NOMO-1 (cell line): ENCODE data around the gene ATP4B.

Source experiments
- DNase-seq, 2 experiments: peaks; one replicate each; lab custom pipeline; 2025; ENCODE audit not compliant: unreplicated experiment in 2 of 2; lab: John Stamatoyannopoulos, UW

The ATP4B gene

DNA sequence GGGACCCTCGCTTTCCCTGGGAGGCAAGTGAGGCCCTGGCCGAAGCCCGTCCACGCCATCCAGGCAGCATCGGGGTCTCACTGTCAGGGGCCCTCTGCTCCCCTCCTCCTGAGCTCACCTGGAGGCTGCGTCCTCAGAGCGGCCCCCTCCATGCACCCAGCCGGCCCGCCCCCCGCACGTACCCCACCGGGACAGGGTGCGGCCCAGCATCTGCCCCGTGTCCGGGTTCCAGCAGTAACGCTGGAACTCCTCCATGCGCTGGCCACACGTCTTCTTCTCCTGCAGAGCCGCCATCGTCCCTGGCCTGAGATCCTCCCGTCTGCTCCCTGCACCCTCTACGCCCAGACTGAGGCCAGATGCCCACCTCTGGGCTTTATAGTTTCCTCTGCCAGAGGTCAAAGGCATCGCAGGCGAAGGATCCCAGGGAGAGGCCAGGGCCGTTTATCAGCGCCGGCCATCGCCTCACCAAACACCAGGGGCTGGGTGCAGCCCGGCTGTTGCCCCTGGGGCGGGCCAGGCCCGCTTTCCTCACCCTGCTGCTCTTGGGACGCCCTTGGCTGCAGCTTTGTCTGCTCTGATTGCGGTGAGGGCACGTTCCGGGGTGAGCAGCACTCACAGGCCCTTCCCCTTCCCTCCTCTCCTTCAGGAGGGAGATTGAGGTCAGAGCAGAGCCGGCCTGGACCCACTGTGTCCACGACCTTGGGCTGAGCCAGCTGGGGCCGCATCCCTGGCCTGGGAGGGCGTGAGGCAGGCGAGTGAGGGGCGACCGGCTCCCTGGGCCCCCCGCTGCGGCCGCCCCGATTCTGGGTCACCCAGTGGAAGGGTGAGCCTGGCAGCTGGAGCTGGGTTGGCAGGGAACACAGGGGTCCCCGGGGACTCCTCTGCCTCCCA lies at the start of gene ATP4B:
TSS of gene ATP4B (minus strand) at position 348 of the 891 bp plus-strand sequence. CDS start at position 294, 54 bp downstream.
- DNase-seq = no peak

DNA sequence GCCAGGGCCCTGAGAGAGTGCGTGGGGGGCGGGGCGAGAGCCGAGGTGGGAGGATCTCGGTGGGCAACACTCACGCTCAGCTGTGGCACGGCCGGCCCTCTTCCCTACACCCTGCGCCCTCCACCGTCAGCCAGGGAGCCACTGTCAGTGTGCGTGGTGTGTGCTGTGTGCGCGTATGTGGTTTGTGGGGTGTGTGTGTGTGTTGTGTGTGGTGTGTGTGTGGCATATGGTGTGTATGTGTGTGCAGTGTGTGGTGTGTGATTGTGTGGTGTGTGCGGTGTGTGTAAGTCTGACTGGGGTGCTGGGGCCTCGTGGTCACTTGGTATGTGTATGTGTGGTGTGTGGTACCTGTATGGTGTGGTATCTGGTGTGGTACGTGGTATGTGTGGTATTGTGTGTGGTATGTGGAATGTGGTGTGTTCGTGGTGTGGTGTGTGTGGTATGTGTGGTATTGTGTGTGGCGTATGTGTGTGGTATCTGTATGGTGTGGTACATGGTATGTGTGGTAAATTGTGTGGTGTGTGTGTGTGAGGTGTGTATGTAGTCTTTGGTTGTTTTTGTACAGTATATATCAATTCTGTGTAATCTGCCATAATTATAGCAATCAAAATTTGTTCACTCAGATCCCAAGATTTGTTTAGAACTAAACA lies 14.1 kb upstream of the ATP4B start:
- DNase-seq = no peak

DNA sequence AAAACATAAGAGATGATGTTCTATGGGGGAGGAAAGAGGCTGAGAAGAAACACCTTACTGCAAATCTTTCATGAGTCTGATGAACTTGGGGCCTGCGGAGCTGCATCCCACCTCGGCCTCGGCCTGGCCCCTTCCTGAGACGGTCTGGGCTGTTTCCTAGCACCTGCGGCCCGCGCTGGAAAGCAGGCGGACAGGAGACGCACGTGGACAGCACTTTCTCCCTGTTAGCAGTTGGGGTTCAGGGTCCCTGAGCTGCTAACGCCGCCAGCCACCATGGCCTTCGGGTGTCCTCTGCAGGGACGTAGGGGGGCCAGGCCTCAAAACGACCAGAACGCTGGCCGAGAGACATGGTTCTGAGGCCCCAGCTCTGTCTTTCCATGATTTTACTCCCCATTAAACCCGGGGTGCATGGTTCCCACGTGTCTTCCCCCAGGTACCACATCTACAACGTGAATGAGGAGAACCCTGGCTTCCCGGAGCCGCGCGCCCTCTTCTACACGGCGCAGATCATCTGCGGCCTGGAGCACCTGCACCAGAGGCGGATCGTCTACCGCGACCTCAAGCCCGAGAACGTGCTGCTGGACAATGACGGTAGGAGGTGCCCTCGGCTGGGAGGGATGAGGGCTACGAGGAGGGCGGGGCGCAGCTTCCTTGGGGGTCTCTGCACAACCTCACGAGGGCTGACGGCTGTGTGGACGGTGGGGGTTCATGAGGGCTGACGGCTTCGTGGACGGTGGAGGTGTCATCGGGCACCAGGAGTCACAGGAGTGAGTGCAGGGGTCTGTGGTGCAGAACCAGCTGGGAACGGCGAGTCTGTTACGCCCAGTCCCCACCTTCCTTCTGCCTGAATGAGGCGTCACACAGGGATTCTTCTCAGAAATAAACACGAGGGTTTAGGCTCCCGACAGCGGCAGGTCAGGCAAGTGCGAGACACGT lies 13.3 kb upstream of the ATP4B start:
- DNase-seq = no peak

DNA sequence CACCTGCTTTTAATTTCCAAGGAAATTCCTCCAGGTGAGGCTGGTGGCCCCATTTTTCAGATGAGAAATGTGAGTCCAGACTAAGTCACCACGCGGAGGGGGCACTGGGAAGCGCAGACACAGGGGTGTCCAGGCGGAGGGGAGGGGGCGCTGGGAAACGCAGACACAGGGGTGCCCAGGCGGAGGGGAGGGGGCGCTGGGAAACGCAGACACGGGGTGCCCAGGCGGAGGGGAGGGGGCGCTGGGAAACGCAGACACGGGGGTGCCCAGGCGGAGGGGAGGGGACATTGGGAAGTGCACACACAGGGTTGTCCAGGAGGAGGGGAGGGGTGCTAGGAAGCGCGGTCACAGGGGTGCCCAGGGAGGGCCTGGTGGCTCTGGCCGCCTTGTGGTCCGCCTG lies 12.5 kb upstream of the ATP4B start:
- DNase-seq = no peak

DNA sequence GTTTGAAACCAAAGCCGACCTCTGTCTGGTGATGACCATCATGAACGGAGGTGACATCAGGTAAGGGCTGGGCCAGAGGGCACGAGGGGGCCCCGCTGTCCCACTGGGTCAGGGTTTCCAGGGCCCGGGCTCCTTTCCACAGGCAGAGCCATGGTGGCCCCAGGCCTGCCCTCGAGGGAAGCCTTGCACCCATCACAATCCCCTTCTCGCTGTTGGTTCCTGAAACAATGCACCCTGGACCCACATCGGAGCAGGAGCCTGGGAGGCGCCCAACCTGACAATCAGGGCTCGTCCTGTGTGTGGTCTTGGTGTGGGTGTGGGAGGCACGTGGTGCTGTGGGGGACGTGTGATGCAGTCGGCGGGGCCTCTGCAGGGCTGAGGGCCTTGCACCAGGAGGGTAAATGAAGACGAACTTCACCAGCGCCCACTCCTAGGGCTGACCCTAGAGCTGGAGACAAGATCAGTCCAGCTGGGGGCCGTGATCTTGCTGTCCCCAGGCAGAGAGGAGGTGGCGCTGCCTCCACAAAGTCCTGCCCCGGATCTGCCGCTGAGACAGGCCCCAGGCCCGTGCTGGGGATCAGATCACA lies 11.8 kb upstream of the ATP4B start:
- no peak for DNase-seq

DNA sequence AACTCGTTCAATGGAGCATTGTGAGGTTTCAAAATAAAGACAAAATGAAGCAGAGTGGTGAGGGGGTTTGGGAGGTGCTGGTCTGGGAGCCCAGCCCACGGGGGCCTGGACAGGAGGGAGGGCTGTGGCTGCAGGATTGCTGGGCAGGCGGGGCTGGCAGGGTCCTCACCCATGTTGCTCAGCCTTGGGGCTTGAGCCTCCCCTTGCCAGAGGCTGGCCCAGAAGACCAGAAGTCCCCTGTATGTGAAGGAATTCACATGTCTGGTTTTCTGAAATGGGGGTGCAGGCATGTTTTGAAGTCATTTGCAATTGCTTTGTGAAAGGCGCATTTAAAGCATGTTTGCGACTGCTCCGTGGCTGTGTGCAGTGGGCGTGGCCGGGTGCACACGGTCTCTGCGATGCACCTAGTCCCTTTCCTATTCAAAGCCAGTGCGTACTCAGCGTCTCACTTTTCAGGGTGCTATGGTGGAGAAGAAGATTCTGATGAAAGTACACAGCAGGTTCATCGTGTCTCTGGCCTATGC lies 11.3 kb upstream of the ATP4B start:
- DNase-seq = no peak

DNA sequence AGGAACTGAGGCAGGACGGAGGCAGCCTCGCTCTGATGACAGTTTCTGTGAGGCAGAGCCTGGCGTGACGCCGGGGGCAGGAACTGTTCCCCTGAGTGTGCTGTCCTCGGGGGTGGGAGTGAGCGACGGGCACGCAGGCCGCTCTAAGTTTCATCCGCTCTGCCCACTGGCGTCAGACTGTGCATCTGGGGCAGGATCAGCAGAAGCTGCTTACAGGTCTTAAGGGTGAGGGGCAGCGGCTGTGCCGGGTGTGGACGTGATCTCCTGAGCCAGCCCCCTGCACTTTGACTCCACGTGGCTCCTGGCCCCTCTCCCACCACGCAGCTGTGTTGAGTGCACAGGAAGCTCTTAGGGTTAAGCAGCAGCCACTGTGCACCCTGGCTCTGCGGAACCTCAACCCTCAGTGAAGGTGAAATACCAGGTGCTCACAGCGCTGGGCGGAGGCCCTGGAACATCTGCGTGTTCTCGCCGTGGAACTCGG lies 10.5 kb upstream of the ATP4B start:
- no peak for DNase-seq

DNA sequence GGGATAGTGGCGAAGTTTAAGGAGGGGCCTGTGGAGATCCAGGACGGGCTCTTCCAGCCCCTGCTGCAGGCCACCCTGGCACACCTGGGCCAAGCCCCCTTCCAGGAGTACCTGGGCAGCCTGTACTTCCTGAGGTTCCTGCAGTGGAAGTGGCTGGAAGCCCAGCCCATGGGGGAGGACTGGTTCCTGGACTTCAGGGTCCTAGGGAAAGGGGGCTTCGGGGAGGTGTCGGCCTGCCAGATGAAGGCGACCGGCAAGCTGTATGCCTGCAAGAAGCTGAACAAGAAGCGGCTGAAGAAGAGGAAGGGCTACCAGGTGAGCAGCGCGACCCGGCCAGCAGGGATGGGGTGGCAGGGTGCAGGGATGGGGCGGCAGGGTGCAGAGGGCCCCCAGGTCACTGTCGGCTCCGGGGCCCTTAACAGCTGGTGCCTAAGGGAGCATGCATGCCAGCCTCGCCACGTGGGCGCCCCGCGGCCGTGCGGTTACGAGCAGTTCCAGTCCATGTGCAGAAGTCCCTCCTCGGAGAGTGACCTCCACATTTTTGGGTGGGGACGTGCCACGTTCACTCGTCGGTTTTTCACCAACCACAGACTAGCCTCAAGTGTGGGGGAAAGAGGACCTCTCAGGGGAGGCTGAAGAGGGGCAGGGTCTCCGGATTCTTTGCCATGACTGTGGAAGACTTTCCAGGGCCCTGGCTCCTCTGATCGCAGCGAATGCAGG lies 9.9 kb upstream of the ATP4B start:
- DNase-seq = no peak

DNA sequence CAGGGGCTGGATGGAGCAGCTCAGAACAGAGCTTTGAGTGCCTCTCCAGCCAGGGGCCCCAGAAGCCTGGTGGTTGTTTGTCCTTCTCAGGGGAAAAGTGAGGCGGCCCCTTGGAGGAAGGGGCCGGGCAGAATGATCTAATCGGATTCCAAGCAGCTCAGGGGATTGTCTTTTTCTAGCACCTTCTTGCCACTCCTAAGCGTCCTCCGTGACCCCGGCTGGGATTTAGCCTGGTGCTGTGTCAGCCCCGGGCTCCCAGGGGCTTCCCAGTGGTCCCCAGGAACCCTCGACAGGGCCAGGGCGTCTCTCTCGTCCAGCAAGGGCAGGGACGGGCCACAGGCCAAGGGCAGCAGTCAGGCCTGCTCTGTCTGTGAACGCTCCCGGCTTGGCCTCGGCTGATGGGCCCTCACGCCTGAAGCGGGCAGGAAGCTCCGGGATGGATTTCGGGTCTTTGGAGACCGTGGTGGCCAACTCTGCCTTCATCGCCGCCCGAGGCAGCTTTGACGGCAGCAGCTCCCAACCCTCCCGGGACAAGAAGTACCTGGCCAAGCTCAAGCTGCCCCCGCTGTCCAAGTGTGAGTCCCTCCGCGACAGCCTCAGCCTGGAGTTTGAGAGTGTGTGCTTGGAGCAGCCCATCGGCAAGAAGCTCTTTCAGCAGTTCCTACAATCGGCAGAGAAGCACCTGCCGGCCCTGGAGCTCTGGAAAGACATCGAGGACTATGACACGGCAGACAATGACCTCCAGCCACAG lies 9.1 kb upstream of the ATP4B start, which contains the start of gene GRK1:
TSS of gene GRK1 (plus strand) at position 269 of the 751 bp plus-strand sequence. CDS start at position 437, 168 bp downstream.
- no peak for DNase-seq

DNA sequence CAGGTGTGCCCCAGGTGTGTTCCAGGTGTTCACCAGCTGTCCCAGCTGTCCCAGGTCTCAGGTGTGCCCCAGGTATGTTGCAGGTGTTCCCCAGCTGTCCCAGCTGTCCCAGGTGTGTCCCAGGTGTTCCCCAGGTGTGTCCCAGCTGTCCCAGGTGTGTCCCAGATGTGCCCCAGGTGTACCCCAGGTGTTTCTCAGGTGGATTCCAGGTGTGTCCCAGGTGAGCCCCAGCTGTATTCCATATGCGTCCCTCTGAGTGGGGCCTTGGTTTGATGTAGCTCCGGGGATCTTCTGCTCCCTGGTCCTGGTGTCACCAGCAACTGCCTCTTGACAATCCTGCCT lies 8.3 kb upstream of the ATP4B start:
- no peak for DNase-seq

DNA sequence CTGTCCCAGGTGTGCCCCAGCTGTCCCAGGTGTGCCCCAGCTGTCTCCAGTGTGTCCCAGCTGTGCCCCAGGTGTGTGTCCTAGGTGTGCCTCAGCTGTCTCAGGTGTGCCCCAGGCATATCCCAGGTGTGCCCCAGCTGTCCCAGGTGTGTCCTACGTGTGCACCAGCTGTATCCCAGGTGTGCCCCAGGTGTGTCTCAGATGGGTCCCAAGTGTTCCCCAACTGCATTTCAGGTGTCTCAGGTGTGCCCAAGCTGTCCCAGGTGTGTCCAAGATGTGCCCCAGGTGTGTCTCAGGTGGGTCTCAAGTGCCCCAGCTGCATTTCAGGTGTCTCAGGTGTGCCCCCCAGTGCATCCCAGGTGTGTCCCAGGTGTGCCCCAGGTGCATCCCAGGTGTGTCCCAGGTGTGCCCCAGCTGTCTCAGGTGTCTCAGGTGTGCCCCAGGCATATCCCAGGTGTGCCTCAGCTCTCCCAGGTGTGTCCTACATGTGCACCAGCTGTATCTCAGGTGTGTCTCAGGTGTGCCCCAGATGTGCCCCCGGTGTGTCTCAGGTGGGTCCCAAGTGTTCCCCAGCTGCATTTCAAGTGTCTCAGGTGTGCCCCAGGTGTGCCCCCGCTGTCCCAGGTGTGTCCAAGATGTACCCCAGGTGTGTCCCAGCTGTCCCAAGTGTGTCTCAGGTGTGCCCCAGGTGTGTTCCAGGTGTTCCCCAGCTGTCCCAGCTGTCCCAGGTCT lies 7.8 kb upstream of the ATP4B start:
- no peak for DNase-seq

DNA sequence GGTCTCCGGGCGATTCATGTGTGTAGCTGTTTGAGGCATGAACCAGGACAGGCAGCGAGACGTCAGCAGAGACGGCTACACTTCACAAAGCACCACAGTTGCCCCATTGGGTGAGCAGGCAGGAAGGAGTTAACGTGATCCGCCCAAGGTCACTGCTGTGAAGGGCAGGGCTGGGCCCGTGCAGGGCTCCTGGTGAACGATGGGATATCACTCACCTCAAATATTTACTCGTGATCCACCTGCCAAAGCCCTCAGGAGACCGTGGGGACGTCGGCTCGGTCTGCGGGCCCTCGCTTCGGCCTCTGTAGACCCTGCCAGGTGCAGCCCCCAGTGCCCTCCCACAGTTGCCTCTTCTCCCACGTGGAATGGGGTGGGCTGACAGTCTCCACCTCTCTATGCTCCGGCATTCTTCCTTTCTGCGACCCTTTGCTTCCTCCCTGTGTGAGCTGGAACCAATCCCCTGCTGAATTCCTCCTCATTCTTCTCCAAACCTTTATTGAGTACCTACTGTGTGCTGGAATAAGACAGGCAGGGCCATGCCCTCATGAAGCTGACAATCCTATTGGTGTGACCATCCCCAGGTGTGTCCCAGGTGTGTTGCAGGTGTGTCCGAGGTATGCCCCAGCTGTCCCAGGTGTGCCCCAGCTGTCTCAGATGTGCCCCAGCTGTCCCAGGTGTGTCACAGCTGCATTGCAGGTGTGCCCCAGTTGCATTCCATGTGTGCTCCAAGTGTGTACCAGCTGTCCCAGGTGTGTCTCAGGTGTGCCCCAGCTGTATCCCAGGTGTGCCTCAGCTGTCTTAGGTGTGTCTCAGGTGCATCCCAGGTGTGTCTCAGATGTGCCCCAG lies 7.0 kb upstream of the ATP4B start:
- no peak for DNase-seq

DNA sequence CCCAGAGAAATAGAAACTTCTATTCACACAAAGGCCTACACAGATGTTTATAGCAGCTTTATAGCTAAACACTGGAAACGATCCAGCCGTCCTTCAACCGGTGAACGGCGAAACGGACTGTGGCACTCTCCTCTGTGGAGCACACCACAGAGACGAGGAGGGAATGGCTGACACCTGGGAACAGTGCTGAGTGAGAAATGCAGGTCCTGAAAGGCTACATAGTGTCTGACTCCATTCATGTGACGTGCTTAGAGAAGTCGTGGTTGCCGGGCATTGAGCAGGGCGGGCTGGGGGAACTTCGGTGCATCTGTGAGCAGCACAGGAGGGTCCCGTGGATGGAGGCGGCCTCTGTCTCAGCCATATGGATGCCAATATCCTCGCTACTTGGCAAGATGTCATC lies 5.9 kb upstream of the ATP4B start:
- no peak for DNase-seq

DNA sequence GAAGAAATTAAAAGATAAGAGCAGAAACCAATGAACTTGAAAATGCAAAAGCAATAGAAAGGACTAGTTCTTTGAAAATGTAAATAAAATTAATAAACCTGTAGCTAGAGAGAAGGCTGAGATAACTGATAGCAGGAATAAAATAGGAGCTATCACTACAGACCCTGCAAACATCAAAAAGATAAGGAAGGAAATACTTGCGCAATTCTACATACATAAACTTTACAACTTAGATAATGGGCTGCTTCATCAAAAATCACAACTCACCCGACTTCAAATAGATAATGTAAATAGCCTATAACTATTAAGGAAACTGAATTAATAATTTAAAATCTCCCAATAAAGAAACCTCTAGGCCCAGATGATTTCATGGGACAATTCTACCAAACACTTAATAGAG lies 3.5 kb upstream of the ATP4B start:
- DNase-seq = peak in 1 of 2 experiments; percentile 12

DNA sequence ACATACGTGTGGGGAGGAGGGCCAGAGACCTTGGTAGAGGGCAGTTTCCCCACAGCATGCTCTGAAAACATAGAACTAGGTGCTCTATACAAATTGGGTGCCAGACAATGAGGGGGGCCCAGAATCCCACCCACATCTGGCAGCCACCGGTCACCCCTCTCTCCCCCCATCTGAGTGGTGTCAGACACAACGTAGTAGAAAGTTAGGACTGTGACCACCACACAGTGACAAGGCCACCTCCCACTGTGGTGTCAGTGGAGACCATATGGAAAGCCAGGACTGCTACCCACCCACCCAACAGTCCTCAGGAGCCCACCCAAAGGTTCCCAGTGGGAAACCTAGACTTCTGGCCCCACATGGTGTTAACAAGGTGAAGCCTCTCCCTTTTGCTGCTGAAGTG lies 2.1 kb upstream of the ATP4B start:
- DNase-seq = no peak

DNA sequence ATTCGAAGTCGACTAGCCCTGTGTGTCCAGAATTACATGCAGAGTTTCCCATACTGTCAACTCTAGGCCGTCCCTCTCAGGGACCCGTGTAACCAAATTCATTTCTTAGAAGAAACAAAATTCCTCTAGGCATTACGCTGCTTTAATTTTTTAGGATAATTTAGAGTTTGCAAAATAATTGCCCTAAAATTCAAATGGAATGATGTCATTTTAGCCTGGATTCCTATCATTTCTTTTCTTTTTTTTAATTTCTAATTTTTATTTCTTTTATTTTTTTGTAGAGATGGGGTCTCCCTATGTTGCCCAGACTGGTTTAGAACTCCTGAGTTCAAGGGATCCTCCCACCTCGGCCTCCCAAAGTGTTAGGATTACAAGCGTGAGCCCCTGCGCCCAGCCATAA lies 1.3 kb upstream of the ATP4B start:
- no peak for DNase-seq

DNA sequence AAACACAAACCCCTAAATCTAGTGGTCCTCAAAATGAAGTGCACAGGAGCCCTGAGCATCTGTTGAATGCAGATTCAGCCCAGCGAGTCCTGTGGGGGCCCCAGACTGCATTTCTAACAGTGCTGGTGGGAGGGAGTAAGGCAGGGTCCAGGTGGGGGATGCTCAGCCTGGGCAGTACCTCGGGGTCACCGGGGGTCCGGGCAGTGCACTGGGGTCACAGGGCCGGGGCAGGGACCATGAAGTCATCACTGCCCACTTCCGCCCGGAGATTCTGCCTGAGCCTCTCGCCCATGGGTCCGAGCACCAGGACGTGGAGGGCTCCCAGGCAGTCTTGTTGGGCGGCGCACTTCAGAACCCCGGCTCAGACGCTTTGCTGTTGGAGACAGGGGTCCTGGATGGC lies 838 bp upstream of the ATP4B start:
- no peak for DNase-seq
